Measurements from ENCODE around the gene FGGY. TPM values are rescaled to one million over a fixed set of nuclear protein-coding genes. Genes with fewer than 3 reads are reported as not detected.

The FGGY gene
- total and polyA plus RNA-seq, 8 donors = 6.2 to 27.0 (median 16.0) TPM

- intact Hi-C loops (cut with DNase I) = no loop called here
- Histone ChIP-seq H3K9me3 (no peaks in the 10 kb centered on the region), H3K27me3 (no peaks in the 10 kb centered on the region), H3K4me3 (no peak overlapping the region), H3K27ac (no peak overlapping the region), H3K4me1 (no peaks in the 10 kb centered on the region), H3K36me3 (no peaks in the 10 kb centered on the region)
- no peak for DNase-seq
- no peak for TF ChIP-seq CTCF (IDR thresholded peaks at IDR 0.05)
- no peak for FAIRE-seq
- ATAC-seq = no peak
Observed at GRCh38 chr1:59804301-59804700, 507.4 kb downstream of the FGGY start.

GRCh38 chr1:59805554-59805953, 508.7 kb downstream of the FGGY start:
- no peaks in the 10 kb centered on the region for H3K27me3 ChIP-seq
- no peaks in the 10 kb centered on the region for H3K9me3 ChIP-seq
- H3K27ac ChIP-seq = no peak overlapping the region
- no peak for FAIRE-seq
- intact Hi-C loops (cut with DNase I) = no loop called here
- no peak for DNase-seq
- H3K4me1 ChIP-seq = no peaks in the 10 kb centered on the region
- no peaks in the 10 kb centered on the region for H3K36me3 ChIP-seq
- peak in 1 of 4 donors; percentile 31 for ATAC-seq
- H3K4me3 ChIP-seq = no peak overlapping the region
- no peak for TF ChIP-seq CTCF (IDR thresholded peaks at IDR 0.05)

Small RNA genes lying within 50 kb of the gene (microRNA-seq; reads per million reads assigned to microRNA genes)
- 0 reads per million in 2 donors for gene MIR4711
